Stomach (tissue), 9 donors: ENCODE measurements around the gene MBNL2. TPM values are rescaled to one million over a fixed set of nuclear protein-coding genes. Genes with fewer than 3 reads are reported as not detected.

Source experiments
- DNase-seq, 2 donors: peaks; one replicate each; pipeline versions ENCODE4 v3.0.0 to v3.0.0-alpha.2; 2013 to 2019
- H3K27ac ChIP-seq, 5 donors: fragments of 200-600 bp in 4 of 5; sonication (generic) in 4 of 5; one replicate each; pipeline ENCODE4 v1.5.1; 2013 to 2019; ENCODE audit warnings: mild to moderate bottlenecking in 1 of 5, moderate library complexity in 1 of 5
- H3K27me3 ChIP-seq, 3 donors: fragments of 200-600 bp; sonication (generic); one replicate each; pipeline ENCODE4 v1.5.1; 2017 to 2019; ENCODE audit warnings: mixed run types in 1 of 3
- H3K36me3 ChIP-seq, 4 donors: fragments of 200-600 bp; sonication (generic); 1 replicate in 3 of 4; 2 replicates in 1 of 4; pipeline ENCODE4 v1.5.1; 2016 to 2019
- H3K4me1 ChIP-seq, 4 donors: fragments of 200-600 bp; sonication (generic); one replicate each; pipeline ENCODE4 v1.5.1; 2016 to 2019
- H3K4me3 ChIP-seq, 4 donors: fragments of 200-600 bp; sonication (generic) in 3 of 4; one replicate each; pipeline ENCODE4 v1.5.1; 2016 to 2019; ENCODE audit warnings: mild to moderate bottlenecking in 1 of 4
- H3K9me3 ChIP-seq, 4 donors: fragments of 200-600 bp; sonication (generic); one replicate each; pipeline ENCODE4 v1.5.1; 2016 to 2019
- CTCF ChIP-seq, 7 experiments: fragments of 450-650 bp in 4 of 7; fragments of 200-600 bp in 3 of 7; sonication (generic) in 3 of 7; IDR thresholded peaks; one replicate each; pipeline ENCODE4 v1.5.1; 2016 to 2019; ENCODE audit warnings: antibody characterized with exemption in 7 of 7, control low read depth in 2 of 7, mild to moderate bottlenecking in 1 of 7
- EP300 ChIP-seq: sonication (generic); formaldehyde crosslinking; IDR thresholded peaks from one replicate; pipeline ENCODE4 v1.6.1; 2017; ENCODE audit warnings: antibody characterized with exemption
- POLR2A ChIP-seq, 4 donors: fragments of 450-650 bp; IDR thresholded peaks; one replicate each; pipeline ENCODE4 v1.6.1; 2016; ENCODE audit warnings: antibody characterized with exemption in 4 of 4, control low read depth in 2 of 4, mild to moderate bottlenecking in 1 of 4, moderate library complexity in 1 of 4
- POLR2AphosphoS5 ChIP-seq, 3 donors: sonication (generic); formaldehyde crosslinking; IDR thresholded peaks; one replicate each; pipeline ENCODE4 v1.6.1; 2016; ENCODE audit warnings: antibody characterized with exemption in 3 of 3
- WGBS, 5 donors: extraction: QIAGEN DNeasy Blood & Tissue Kit in 3 of 5; methylation state at CpG; one replicate each; pipeline versions ENCODE4 v1.1.5 to v1.1.7; 2013 to 2018; 5-methylcytosine and 5-hydroxymethylcytosine counted together
- intact Hi-C: fragments of 100-400 bp; cut with DNase I; formaldehyde crosslinking; loops from one replicate; pipeline ENCODE4 v1.15.1; 2023; ENCODE audit warnings: low total_unique reads
- polyA plus RNA-seq, 3 donors: library from polyadenylated mRNA; stranded (reverse); fragments of 200-250 nt; gene quantifications; one replicate each; pipeline ENCODE4 v1.2.3, GENCODE V29; 2013
- total RNA-seq, 5 donors: library from RNA; depleted of rRNA; stranded (reverse); fragments of >200 nt; gene quantifications; one replicate each; pipeline versions ENCODE4 v1.1.0 to v1.2.3, GENCODE V29; 2014 to 2016
- donor health status: healthy with polysubstance abuse.
- donor health status: Bipolar disorder and iron deficiency.
- donor health status: healthy.

MBNL2 gene
- total and polyA plus RNA-seq, 8 donors, result 8.3 to 74.5 (median 25.6) TPM

- H3K27me3 ChIP-seq, result no peaks in the 10 kb centered on the region
- TF ChIP-seq POLR2AphosphoS5 (IDR thresholded peaks at IDR 0.05), result no peak
- TF ChIP-seq EP300, result no peak
- TF ChIP-seq CTCF (IDR thresholded peaks at IDR 0.05), result no peak
- no peak for TF ChIP-seq POLR2A (IDR thresholded peaks at IDR 0.05)
- intact Hi-C loops, result no loop called here
- peaks cover 15 to 78% (median 48%) of the 10 kb centered on the region in 4 donors for H3K4me1 ChIP-seq
- H3K4me3 ChIP-seq, result no peak overlapping the region
- DNase-seq, result no peak
- no peak overlapping the region for H3K27ac ChIP-seq
- no peaks in the 10 kb centered on the region for H3K36me3 ChIP-seq
- H3K9me3 ChIP-seq, result no peaks in the 10 kb centered on the region
- WGBS, 5 donors, result 82 to 95% (median 89%) methylated on average over 3 of the region's 3 CpGs
These were observed 100.7 kb downstream of the MBNL2 start for GRCh38 chr13:97322740-97323342.

GRCh38 chr13:97324115-97324514 lies 102.0 kb downstream of the MBNL2 start:
- intact Hi-C loops, result no loop called here
- H3K27ac ChIP-seq, result no peak overlapping the region
- DNase-seq, result no peak
- no peaks in the 10 kb centered on the region for H3K27me3 ChIP-seq
- H3K36me3 ChIP-seq, result no peaks in the 10 kb centered on the region
- no peaks in the 10 kb centered on the region for H3K9me3 ChIP-seq
- WGBS, 5 donors, result 89 to 94% (median 91%) methylated on average over 5 of the region's 5 CpGs
- H3K4me3 ChIP-seq, result no peak overlapping the region
- peaks cover 12 to 78% (median 44%) of the 10 kb centered on the region in 4 donors for H3K4me1 ChIP-seq
- TF ChIP-seq CTCF (IDR thresholded peaks at IDR 0.05), result no peak
- no peak for TF ChIP-seq POLR2AphosphoS5 (IDR thresholded peaks at IDR 0.05)
- TF ChIP-seq POLR2A (IDR thresholded peaks at IDR 0.05), result no peak
- no peak for TF ChIP-seq EP300

GRCh38 chr13:97325738-97326137 lies 103.6 kb downstream of the MBNL2 start:
- TF ChIP-seq CTCF (IDR thresholded peaks at IDR 0.05), result no peak
- no peak for TF ChIP-seq EP300
- no peak for TF ChIP-seq POLR2AphosphoS5 (IDR thresholded peaks at IDR 0.05)
- no peak for TF ChIP-seq POLR2A (IDR thresholded peaks at IDR 0.05)
- Histone ChIP-seq H3K4me1 (peaks cover 10 to 83% (median 42%) of the 10 kb centered on the region in 4 donors), H3K27me3 (no peaks in the 10 kb centered on the region), H3K27ac (no peak overlapping the region), H3K4me3 (no peak overlapping the region), H3K9me3 (no peaks in the 10 kb centered on the region), H3K36me3 (no peaks in the 10 kb centered on the region)
- no peak for DNase-seq
- intact Hi-C loops, result no loop called here

GRCh38 chr13:97327086-97327485 lies 105.0 kb downstream of the MBNL2 start:
- no peaks in the 10 kb centered on the region for H3K27me3 ChIP-seq
- H3K36me3 ChIP-seq, result no peaks in the 10 kb centered on the region
- TF ChIP-seq CTCF (IDR thresholded peaks at IDR 0.05) (no peak), POLR2AphosphoS5 (IDR thresholded peaks at IDR 0.05) (no peak), EP300 (no peak), POLR2A (IDR thresholded peaks at IDR 0.05) (no peak)
- intact Hi-C loops, result no loop called here
- no peaks in the 10 kb centered on the region for H3K9me3 ChIP-seq
- no peak for DNase-seq
- no peak overlapping the region for H3K4me3 ChIP-seq
- 75 to 82% (median 77%) methylated on average over 6 of the region's 6 CpGs for WGBS, 5 donors
- peaks cover 6 to 77% (median 36%) of the 10 kb centered on the region in 4 donors for H3K4me1 ChIP-seq
- no peak overlapping the region for H3K27ac ChIP-seq
